ENCODE data around the gene ANO3. TPM values are rescaled to one million over a fixed set of nuclear protein-coding genes. Genes with fewer than 3 reads are reported as not detected.

Gene ANO3
- total and polyA plus RNA-seq, 2 experiments from 2014 or later: not detected

- H3K36me3 ChIP-seq (ENCODE audit: insufficient read depth): no peaks in the 10 kb centered on the region
- TF ChIP-seq JUNB (IDR thresholded peaks at IDR 0.05; ENCODE audit: unreplicated experiment) (no peak), EZH2 (IDR thresholded peaks at IDR 0.05; ENCODE audit: low read depth, unreplicated experiment) (no peak), NANOG (IDR thresholded peaks at IDR 0.05; ENCODE audit: borderline replicate concordance) (no peak), ZNF462 (CRISPR knock-in tag; IDR thresholded peaks at IDR 0.05) (no peak), CTCF (conservative IDR thresholded peaks at IDR 0.05; ENCODE audit: low read depth in 2 of 2) (no peak), ZNF331 (CRISPR knock-in tag; IDR thresholded peaks at IDR 0.05; ENCODE audit: low read depth) (no peak), STAT1 (IDR thresholded peaks at IDR 0.05; ENCODE audit: unreplicated experiment) (no peak), ZNF114 (CRISPR knock-in tag; IDR thresholded peaks at IDR 0.05) (no peak), CREB1 (CRISPR knock-in tag; IDR thresholded peaks at IDR 0.05; ENCODE audit: low read depth) (no peak), ETS1 (IDR thresholded peaks at IDR 0.05) (no peak), REST (IDR thresholded peaks at IDR 0.05; ENCODE audit: unreplicated experiment) (no peak), POLR2AphosphoS5 (IDR thresholded peaks at IDR 0.05; ENCODE audit: low read depth) (no peak), EZH2phosphoT487 (IDR thresholded peaks at IDR 0.05; ENCODE audit: unreplicated experiment) (no peak)
- H2AFZ ChIP-seq: no peak overlapping the region
- H3K9me3 Mint-ChIP-seq: no peaks in the 10 kb centered on the region
- no peak overlapping the region for H3K27ac Mint-ChIP-seq
- no peaks in the 10 kb centered on the region for H3K4me1 ChIP-seq (ENCODE audit: insufficient read depth)
- H4K20me1 ChIP-seq (replicated peaks; ENCODE audit: insufficient read depth): no peaks in the 10 kb centered on the region
- H3K79me2 ChIP-seq (replicated peaks; ENCODE audit: insufficient read depth): no peaks in the 10 kb centered on the region
- H3K36me3 Mint-ChIP-seq (ENCODE audit: low read depth): no peaks in the 10 kb centered on the region
- H3K4me1 Mint-ChIP-seq: no peaks in the 10 kb centered on the region
- no peak for ATAC-seq
- H3K4me2 ChIP-seq: no peak overlapping the region
- no peaks in the 10 kb centered on the region for H3F3A ChIP-seq (replicated peaks; ENCODE audit: low read depth)
- H3K27me3 ChIP-seq (ENCODE audit: insufficient read depth): no peaks in the 10 kb centered on the region
- peaks cover under 1% of the 10 kb centered on the region for H3K27me3 Mint-ChIP-seq (ENCODE audit: insufficient read depth, low read depth, poor library complexity)
- no peak overlapping the region for H3K4me3 Mint-ChIP-seq
- no peaks in the 10 kb centered on the region for H3K9me2 ChIP-seq (ENCODE audit: insufficient read depth)
- no peak for DNase-seq (ENCODE audit: low spot score)
- H3K4me3 ChIP-seq: no peak overlapping the region
- H3K27ac ChIP-seq (ENCODE audit: low read depth): no peak overlapping the region
Measured at GRCh38 chr11:26477396-26477795, 145.5 kb downstream of the ANO3 start.

Data from GM23338 (cell line).